CD4-positive, alpha-beta T cell treated with Interleukin-4 for 4 hours (primary cell): ENCODE results near the gene JAK1.

Source experiments
- DNase-seq: peaks from one replicate; pipeline ENCODE4 v3.0.0-alpha.2; 2020

The JAK1 gene

GRCh38 chr1:64917907-64918306, 48.4 kb downstream of the JAK1 start:
- DNase-seq = no peak

- no peak for DNase-seq
Measured at GRCh38 chr1:64917328-64917861, 49.0 kb downstream of the JAK1 start.

- DNase-seq = no peak
Measured at GRCh38 chr1:64915381-64916274, 50.7 kb downstream of the JAK1 start.

- no peak for DNase-seq
Measured at GRCh38 chr1:64913361-64914015, 52.9 kb downstream of the JAK1 start.

- no peak for DNase-seq
Measured at GRCh38 chr1:64912191-64912590, 54.2 kb downstream of the JAK1 start.

- DNase-seq = no peak
Measured at GRCh38 chr1:64911326-64911725, 55.0 kb downstream of the JAK1 start.

- no peak for DNase-seq
Measured at GRCh38 chr1:64909031-64909430, 57.3 kb downstream of the JAK1 start.

- no peak for DNase-seq
Measured at GRCh38 chr1:64908575-64908974, 57.8 kb downstream of the JAK1 start.

- DNase-seq = no peak
Measured at GRCh38 chr1:64906447-64906846, 59.9 kb downstream of the JAK1 start.

- DNase-seq = no peak
Measured at GRCh38 chr1:64903593-64903992, 62.8 kb downstream of the JAK1 start.

GRCh38 chr1:64901663-64902062, 64.7 kb downstream of the JAK1 start:
- DNase-seq = no peak

GRCh38 chr1:64900916-64901315, 65.4 kb downstream of the JAK1 start:
- DNase-seq = no peak

- DNase-seq = peak; percentile 58
Measured at GRCh38 chr1:64898107-64898861, 68.1 kb downstream of the JAK1 start.

- DNase-seq = no peak
Measured at GRCh38 chr1:64896551-64896950, 69.8 kb downstream of the JAK1 start.

- DNase-seq = no peak
Measured at GRCh38 chr1:64895500-64895899, 70.8 kb downstream of the JAK1 start.

GRCh38 chr1:64894438-64895196, 71.7 kb downstream of the JAK1 start:
- DNase-seq = no peak

GRCh38 chr1:64893921-64894320, 72.4 kb downstream of the JAK1 start:
- DNase-seq = no peak

- DNase-seq = no peak
Measured at GRCh38 chr1:64892576-64893573, 73.5 kb downstream of the JAK1 start.

- peak; percentile 24 for DNase-seq
Measured at GRCh38 chr1:64891448-64891825, 74.9 kb downstream of the JAK1 start.

GRCh38 chr1:64890699-64891447, 75.5 kb downstream of the JAK1 start:
- no peak for DNase-seq
